PC-9 (cell line): Measurements from ENCODE around the gene MPP3. TPM values are rescaled to one million over a fixed set of nuclear protein-coding genes. Genes with fewer than 3 reads are reported as not detected.

Experiments used
- BruUV-seq: library from RNA; stranded (reverse); fragments of 400-500 nt; replicated peaks from 2 replicates; lab custom pipeline; 2021; lab: Mats Ljungman, UMichigan
- CTCF ChIA-PET: fragments of 300-600 bp; sonication (Branson Sonifier 250); formaldehyde crosslinking; loops from one replicate; lab custom pipeline; 2022; ENCODE audit warnings: antibody characterized with exemption; lab: Charles Lee
- POLR2A ChIA-PET: fragments of 300-600 bp; sonication (Branson Sonifier 250); formaldehyde crosslinking; loops from one replicate; lab custom pipeline; 2022; ENCODE audit warnings: antibody characterized with exemption; ENCODE audit not compliant: unreplicated experiment; lab: Charles Lee
- DNase-seq, 2 experiments: peaks; one replicate each; pipeline versions ENCODE4 v3.0.0 to v3.0.0-alpha.2; 2015 to 2022; ENCODE audit warnings: mixed read lengths in 1 of 2
- H2AFZ ChIP-seq: fragments of 200-600 bp; sonication (generic); 2 replicates; pipeline ENCODE4 v1.8.1; 2017; ENCODE audit warnings: antibody characterized with exemption
- H3F3A ChIP-seq: fragments of 200-600 bp; sonication (generic); 2 replicates; pipeline ENCODE4 v1.8.1; 2017; ENCODE audit warnings: antibody characterized with exemption, mild to moderate bottlenecking, low read depth; ENCODE audit not compliant: insufficient read depth
- H3K27ac ChIP-seq: fragments of 200-600 bp; sonication (generic); 2 replicates; pipeline ENCODE4 v1.6.1; 2016; ENCODE audit warnings: mixed run types
- H3K27me3 ChIP-seq: fragments of 200-600 bp; sonication (generic); 2 replicates; pipeline ENCODE4 v1.6.1; 2016; ENCODE audit warnings: low read depth, mixed run types; ENCODE audit not compliant: insufficient read depth
- H3K36me3 ChIP-seq: fragments of 200-600 bp; sonication (generic); 2 replicates; pipeline ENCODE4 v1.6.1; 2016; ENCODE audit warnings: low read depth, mixed run types
- H3K4me1 ChIP-seq: fragments of 200-600 bp; sonication (generic); replicated peaks from 2 replicates; pipeline ENCODE4 v1.6.1; 2016; ENCODE audit warnings: mixed run types; ENCODE audit not compliant: insufficient read depth
- H3K4me2 ChIP-seq: fragments of 200-600 bp; sonication (generic); 2 replicates; pipeline ENCODE4 v1.6.1; 2017; ENCODE audit warnings: mixed run types
- H3K4me3 ChIP-seq: fragments of 200-600 bp; sonication (generic); 2 replicates; pipeline ENCODE4 v1.6.1; 2016; ENCODE audit warnings: mixed run types
- H3K79me2 ChIP-seq: fragments of 200-600 bp; sonication (generic); 2 replicates; pipeline ENCODE4 v1.6.1; 2017; ENCODE audit warnings: low read depth, mixed run types
- H3K9me2 ChIP-seq: fragments of 200-600 bp; sonication (generic); 2 replicates; pipeline ENCODE4 v1.8.1; 2017; ENCODE audit warnings: mild to moderate bottlenecking; ENCODE audit not compliant: insufficient read depth
- H3K9me3 ChIP-seq: fragments of 200-600 bp; sonication (generic); 2 replicates; pipeline ENCODE4 v1.8.1; 2016; ENCODE audit warnings: low read depth; ENCODE audit not compliant: insufficient read depth
- H4K20me1 ChIP-seq: fragments of 200-600 bp; sonication (generic); 2 replicates; pipeline ENCODE4 v1.8.1; 2017; ENCODE audit not compliant: insufficient read depth
- EZH2 ChIP-seq: fragments of 200-600 bp; sonication (generic); IDR thresholded peaks from 2 replicates; pipeline ENCODE4 v1.8.0; 2017; ENCODE audit warnings: antibody characterized with exemption, low read depth
- intact Hi-C: fragments of 100-400 bp; cut with micrococcal nuclease; formaldehyde crosslinking; loops from one replicate; pipeline ENCODE4 v1.10.0; 2022; ENCODE audit not compliant: unreplicated experiment
- total RNA-seq: library from RNA; stranded (reverse); gene quantifications from 2 replicates; pipeline ENCODE4 v1.2.3, GENCODE V29; 2021
- TF ChIP-seq, protein P1 (sequence below): fragments of 200-600 bp; sonication (generic); conservative IDR thresholded peaks from 2 replicates; pipeline ENCODE4 v1.6.1; 2017; ENCODE audit warnings: mixed run types, antibody characterized with exemption, mild to moderate bottlenecking, moderate library complexity

MPP3 gene
- total RNA-seq, 1 experiment from 2014 or later, result 17.4 TPM

GRCh38 chr17:43830510-43831140, 2.3 kb downstream of the MPP3 start:
- Histone ChIP-seq H2AFZ (no peak overlapping the region), H3K4me1 (peaks cover 10% of the 10 kb centered on the region), H3F3A (peaks cover 12% of the 10 kb centered on the region; the same call in 1 of the 2 replicates), H3K9me2 (no peaks in the 10 kb centered on the region), H3K79me2 (peaks cover 8% of the 10 kb centered on the region; the same call in 1 of the 2 replicates), H3K27me3 (no peaks in the 10 kb centered on the region), H3K9me3 (no peaks in the 10 kb centered on the region), H3K4me3 (no peak overlapping the region), H4K20me1 (no peaks in the 10 kb centered on the region), H3K36me3 (peaks cover 7% of the 10 kb centered on the region; the same call in 1 of the 2 replicates), H3K27ac (no peak overlapping the region), H3K4me2 (no peak overlapping the region)
- ChIA-PET CTCF (interaction anchor here (0.7 kb wide), 1 partner anchor 69 kb away, joined by 4 read pairs; no protein-coding TSS in a partner anchor), POLR2A (no interaction called here)
- no TSS peak for BruUV-seq
- intact Hi-C loops, result no loop called here
- DNase-seq, result no peak
- TF ChIP-seq, protein P1, sequence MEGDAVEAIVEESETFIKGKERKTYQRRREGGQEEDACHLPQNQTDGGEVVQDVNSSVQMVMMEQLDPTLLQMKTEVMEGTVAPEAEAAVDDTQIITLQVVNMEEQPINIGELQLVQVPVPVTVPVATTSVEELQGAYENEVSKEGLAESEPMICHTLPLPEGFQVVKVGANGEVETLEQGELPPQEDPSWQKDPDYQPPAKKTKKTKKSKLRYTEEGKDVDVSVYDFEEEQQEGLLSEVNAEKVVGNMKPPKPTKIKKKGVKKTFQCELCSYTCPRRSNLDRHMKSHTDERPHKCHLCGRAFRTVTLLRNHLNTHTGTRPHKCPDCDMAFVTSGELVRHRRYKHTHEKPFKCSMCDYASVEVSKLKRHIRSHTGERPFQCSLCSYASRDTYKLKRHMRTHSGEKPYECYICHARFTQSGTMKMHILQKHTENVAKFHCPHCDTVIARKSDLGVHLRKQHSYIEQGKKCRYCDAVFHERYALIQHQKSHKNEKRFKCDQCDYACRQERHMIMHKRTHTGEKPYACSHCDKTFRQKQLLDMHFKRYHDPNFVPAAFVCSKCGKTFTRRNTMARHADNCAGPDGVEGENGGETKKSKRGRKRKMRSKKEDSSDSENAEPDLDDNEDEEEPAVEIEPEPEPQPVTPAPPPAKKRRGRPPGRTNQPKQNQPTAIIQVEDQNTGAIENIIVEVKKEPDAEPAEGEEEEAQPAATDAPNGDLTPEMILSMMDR, result no peak

GRCh38 chr17:43829738-43830137, 3.2 kb downstream of the MPP3 start:
- no peak overlapping the region for H2AFZ ChIP-seq
- H3K27me3 ChIP-seq, result no peaks in the 10 kb centered on the region
- no peak for DNase-seq
- CTCF ChIA-PET, result no interaction called here
- no peak overlapping the region for H3K4me3 ChIP-seq
- H3K27ac ChIP-seq, result no peak overlapping the region
- no peaks in the 10 kb centered on the region for H4K20me1 ChIP-seq
- peaks cover 8% of the 10 kb centered on the region; the same call in 1 of the 2 replicates for H3K79me2 ChIP-seq
- H3K36me3 ChIP-seq, result peaks cover 7% of the 10 kb centered on the region; the same call in 1 of the 2 replicates
- POLR2A ChIA-PET, result no interaction called here
- no TSS peak for BruUV-seq
- intact Hi-C loops, result no loop called here
- H3K9me3 ChIP-seq, result no peaks in the 10 kb centered on the region
- peaks cover 10% of the 10 kb centered on the region for H3K4me1 ChIP-seq
- H3F3A ChIP-seq, result peaks cover 12% of the 10 kb centered on the region; the same call in 1 of the 2 replicates
- H3K9me2 ChIP-seq, result no peaks in the 10 kb centered on the region
- TF ChIP-seq, protein P1, result no peak
- TF ChIP-seq EZH2, result no peak
- no peak overlapping the region for H3K4me2 ChIP-seq

DNA sequence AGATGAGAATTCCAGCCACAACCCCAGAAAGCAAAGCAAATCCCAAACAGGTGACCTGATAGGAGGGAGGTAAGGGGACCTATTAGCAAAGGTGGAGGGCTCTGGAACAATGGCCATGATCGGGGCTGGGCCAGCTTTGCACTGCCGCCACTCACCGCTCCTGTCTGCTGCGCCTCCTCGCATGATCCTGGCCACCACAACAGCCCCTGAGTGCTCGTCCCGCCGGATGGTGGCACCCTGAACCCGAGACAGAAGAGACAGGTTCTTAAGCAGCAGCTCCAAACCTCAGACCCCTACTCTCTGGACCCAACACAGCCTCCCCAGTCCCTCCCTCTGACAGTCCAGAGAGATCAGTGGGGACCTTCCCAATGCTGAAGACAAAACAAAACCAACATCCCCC, 5.3 kb downstream of the MPP3 start:
- Histone ChIP-seq H3K4me1 (peaks cover 10% of the 10 kb centered on the region), H3F3A (no peaks in the 10 kb centered on the region), H3K36me3 (peaks cover 7% of the 10 kb centered on the region; the same call in 1 of the 2 replicates), H3K4me2 (no peak overlapping the region), H3K27me3 (no peaks in the 10 kb centered on the region), H3K9me2 (no peaks in the 10 kb centered on the region), H3K9me3 (no peaks in the 10 kb centered on the region), H4K20me1 (no peaks in the 10 kb centered on the region), H3K27ac (no peak overlapping the region), H2AFZ (no peak overlapping the region), H3K4me3 (no peak overlapping the region), H3K79me2 (peaks cover 8% of the 10 kb centered on the region; the same call in 1 of the 2 replicates)
- BruUV-seq, result no TSS peak
- POLR2A ChIA-PET, result no interaction called here
- DNase-seq, result no peak
- intact Hi-C loops, result no loop called here
- CTCF ChIA-PET, result no interaction called here
- TF ChIP-seq, protein P1, result no peak
- no peak for TF ChIP-seq EZH2
